Measurements from ENCODE around the gene KCNG2.

Gene KCNG2

DNA sequence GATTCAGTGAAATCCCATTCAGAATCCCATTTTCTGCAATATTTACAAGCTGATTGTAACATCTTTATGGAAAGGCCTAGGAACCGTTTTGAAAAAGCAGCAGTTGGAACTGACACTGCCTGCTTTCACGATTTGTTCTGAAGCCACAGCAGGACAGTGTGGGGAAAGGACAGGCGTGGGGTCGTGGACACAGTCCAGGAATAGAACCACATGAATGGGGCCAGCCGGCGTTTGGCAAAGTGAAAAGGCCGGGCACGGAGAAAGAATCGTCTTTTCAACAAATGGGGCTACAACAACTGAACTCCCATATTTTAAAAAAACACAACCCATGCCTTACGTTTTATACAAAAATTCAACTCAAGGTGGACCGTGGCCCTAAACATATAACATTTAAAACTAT, 84.0 kb downstream of the KCNG2 start:
- TF ChIP-seq, protein P1, sequence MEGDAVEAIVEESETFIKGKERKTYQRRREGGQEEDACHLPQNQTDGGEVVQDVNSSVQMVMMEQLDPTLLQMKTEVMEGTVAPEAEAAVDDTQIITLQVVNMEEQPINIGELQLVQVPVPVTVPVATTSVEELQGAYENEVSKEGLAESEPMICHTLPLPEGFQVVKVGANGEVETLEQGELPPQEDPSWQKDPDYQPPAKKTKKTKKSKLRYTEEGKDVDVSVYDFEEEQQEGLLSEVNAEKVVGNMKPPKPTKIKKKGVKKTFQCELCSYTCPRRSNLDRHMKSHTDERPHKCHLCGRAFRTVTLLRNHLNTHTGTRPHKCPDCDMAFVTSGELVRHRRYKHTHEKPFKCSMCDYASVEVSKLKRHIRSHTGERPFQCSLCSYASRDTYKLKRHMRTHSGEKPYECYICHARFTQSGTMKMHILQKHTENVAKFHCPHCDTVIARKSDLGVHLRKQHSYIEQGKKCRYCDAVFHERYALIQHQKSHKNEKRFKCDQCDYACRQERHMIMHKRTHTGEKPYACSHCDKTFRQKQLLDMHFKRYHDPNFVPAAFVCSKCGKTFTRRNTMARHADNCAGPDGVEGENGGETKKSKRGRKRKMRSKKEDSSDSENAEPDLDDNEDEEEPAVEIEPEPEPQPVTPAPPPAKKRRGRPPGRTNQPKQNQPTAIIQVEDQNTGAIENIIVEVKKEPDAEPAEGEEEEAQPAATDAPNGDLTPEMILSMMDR (IDR thresholded peaks at IDR 0.05) = no peak
- Histone ChIP-seq H3K4me1 (ENCODE audit: control insufficient read depth in 1 of 2, insufficient read depth in 1 of 2, low read depth in 1 of 2, low read length in 1 of 2) (no peaks in the 10 kb centered on the region), H3K36me3 (no peaks in the 10 kb centered on the region), H3K27me3 (no peaks in the 10 kb centered on the region), H3K27ac (no peak overlapping the region), H3K4me3 (ENCODE audit: low read depth in 1 of 2, low read length in 1 of 2) (no peak overlapping the region), H3K9me3 (no peaks in the 10 kb centered on the region)

DNA sequence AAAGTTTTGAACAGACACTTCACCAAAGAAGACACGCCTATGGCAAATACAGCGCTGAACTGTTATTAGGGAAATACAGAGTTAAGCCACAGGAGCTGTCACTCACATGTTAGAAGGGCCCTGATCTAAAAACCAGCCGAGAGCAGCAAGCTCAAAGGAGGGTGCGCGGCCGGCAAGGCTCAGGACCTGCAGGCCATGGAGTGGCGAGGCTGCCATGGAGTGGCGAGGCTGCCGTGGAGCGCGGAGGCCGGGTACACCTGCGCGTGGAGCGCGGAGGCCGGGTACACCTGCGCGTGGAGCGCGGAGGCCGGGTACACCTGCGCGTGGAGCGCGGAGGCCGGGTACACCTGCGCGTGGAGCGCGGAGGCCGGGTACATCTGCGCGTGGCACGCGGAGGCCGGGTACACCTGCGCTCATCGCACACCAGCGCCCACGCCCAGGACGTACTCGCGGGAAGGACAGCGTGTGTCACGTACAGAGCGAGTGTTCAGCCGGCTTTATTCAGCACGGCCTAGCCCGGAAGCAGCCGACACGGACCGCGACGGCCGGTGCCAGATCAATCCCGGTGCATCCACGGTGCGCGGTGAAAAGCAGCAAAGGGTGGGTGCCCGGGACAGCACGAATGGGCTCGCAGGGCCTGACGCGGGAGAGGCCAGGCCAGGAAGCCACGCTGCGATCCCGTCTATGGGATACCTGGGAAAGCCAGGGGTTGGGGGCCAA, 84.9 kb downstream of the KCNG2 start:
- no peaks in the 10 kb centered on the region for H3K36me3 ChIP-seq
- H3K27me3 ChIP-seq = no peaks in the 10 kb centered on the region
- H3K27ac ChIP-seq = no peak overlapping the region
- H3K9me3 ChIP-seq = no peaks in the 10 kb centered on the region
- H3K4me3 ChIP-seq (ENCODE audit: low read depth in 1 of 2, low read length in 1 of 2) = no peak overlapping the region
- TF ChIP-seq, protein P1 (IDR thresholded peaks at IDR 0.05) = no peak
- no peaks in the 10 kb centered on the region for H3K4me1 ChIP-seq (ENCODE audit: control insufficient read depth in 1 of 2, insufficient read depth in 1 of 2, low read depth in 1 of 2, low read length in 1 of 2)

GRCh38 chr18:79883461-79884293, 85.9 kb downstream of the KCNG2 start:
- Histone ChIP-seq H3K4me1 (ENCODE audit: control insufficient read depth in 1 of 2, insufficient read depth in 1 of 2, low read depth in 1 of 2, low read length in 1 of 2) (no peaks in the 10 kb centered on the region), H3K27me3 (no peaks in the 10 kb centered on the region), H3K9me3 (no peaks in the 10 kb centered on the region), H3K4me3 (ENCODE audit: low read depth in 1 of 2, low read length in 1 of 2) (no peak overlapping the region), H3K36me3 (no peaks in the 10 kb centered on the region), H3K27ac (no peak overlapping the region)
- TF ChIP-seq, protein P1 (IDR thresholded peaks at IDR 0.05) = no peak

- no peaks in the 10 kb centered on the region for H3K9me3 ChIP-seq
- H3K27me3 ChIP-seq = no peaks in the 10 kb centered on the region
- TF ChIP-seq, protein P1 (IDR thresholded peaks at IDR 0.05) = no peak
Observed at GRCh38 chr18:79884294-79884962, 86.7 kb downstream of the KCNG2 start.

DNA sequence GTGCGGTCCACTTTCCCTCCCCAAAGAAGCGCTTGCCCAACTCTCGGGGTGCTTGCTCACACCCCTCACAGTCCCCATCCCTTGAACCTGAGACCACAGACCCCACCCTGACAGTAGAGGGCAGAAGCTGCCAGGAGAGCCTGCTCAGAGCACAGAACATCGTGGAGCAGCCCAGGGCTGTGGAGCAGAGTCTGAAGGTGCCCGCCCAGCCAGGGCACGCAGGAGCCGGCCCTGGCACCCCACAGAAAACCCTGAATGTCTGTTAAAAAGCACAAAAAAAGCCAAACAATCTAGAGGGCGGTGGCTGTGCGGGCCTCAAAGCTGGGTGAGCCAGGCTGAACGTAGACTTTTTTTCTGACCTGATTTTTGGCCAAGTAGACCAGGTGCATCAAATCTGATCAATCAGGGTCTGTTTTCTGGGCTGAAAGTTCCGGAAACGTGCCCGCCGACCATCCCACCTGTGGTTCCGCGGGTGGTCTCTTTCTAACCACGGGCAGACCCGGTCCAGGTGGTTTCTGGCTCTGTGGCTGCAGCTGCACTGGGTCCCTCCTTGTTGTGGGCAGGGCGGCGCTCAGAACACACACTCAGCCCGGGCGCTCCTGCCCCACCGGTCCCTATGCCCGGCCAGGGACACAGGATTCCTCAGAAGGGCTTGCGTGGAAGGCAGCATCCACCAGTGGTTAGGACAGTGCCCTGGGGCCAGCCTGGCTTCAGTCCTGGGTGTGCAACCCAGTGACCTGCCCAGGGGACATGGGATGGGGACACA, 87.4 kb downstream of the KCNG2 start:
- Histone ChIP-seq H3K4me3 (ENCODE audit: low read depth in 1 of 2, low read length in 1 of 2) (no peak overlapping the region), H3K27ac (no peak overlapping the region), H3K9me3 (no peaks in the 10 kb centered on the region), H3K27me3 (no peaks in the 10 kb centered on the region), H3K4me1 (ENCODE audit: control insufficient read depth in 1 of 2, insufficient read depth in 1 of 2, low read depth in 1 of 2, low read length in 1 of 2) (no peaks in the 10 kb centered on the region), H3K36me3 (no peaks in the 10 kb centered on the region)
- TF ChIP-seq, protein P1 (IDR thresholded peaks at IDR 0.05) = no peak

More at GRCh38 chr18:79884294-79884962, 86.7 kb downstream of the KCNG2 start:
- no peak overlapping the region for H3K4me3 ChIP-seq (ENCODE audit: low read depth in 1 of 2, low read length in 1 of 2)
- no peak overlapping the region for H3K27ac ChIP-seq
- H3K36me3 ChIP-seq = no peaks in the 10 kb centered on the region
- no peaks in the 10 kb centered on the region for H3K4me1 ChIP-seq (ENCODE audit: control insufficient read depth in 1 of 2, insufficient read depth in 1 of 2, low read depth in 1 of 2, low read length in 1 of 2)

All from neutrophil (primary cell).